Ishikawa (cell line): Measurements from ENCODE around the gene PARN.

Experiments
- CEBPB ChIP-seq: IDR thresholded peaks from 2 replicates; pipeline ENCODE4 v1.6.1; 2012
- EGR1 ChIP-seq: IDR thresholded peaks from 2 replicates; pipeline ENCODE4 v1.6.1; 2012
- EP300 ChIP-seq: IDR thresholded peaks from 2 replicates; pipeline ENCODE4 v1.6.1; 2012; ENCODE audit warnings: borderline replicate concordance
- FOXM1 ChIP-seq: IDR thresholded peaks from 2 replicates; pipeline ENCODE4 v1.6.1; 2012; ENCODE audit warnings: low read depth, borderline replicate concordance
- RAD21 ChIP-seq: IDR thresholded peaks from 2 replicates; pipeline ENCODE4 v1.6.1; 2012; ENCODE audit warnings: low read depth
- YY1 ChIP-seq: IDR thresholded peaks from 2 replicates; pipeline ENCODE4 v1.6.1; 2012; ENCODE audit warnings: low read depth
- TF ChIP-seq, protein P1 (sequence below): IDR thresholded peaks from 2 replicates; pipeline ENCODE4 v1.6.1; 2012

DNA sequence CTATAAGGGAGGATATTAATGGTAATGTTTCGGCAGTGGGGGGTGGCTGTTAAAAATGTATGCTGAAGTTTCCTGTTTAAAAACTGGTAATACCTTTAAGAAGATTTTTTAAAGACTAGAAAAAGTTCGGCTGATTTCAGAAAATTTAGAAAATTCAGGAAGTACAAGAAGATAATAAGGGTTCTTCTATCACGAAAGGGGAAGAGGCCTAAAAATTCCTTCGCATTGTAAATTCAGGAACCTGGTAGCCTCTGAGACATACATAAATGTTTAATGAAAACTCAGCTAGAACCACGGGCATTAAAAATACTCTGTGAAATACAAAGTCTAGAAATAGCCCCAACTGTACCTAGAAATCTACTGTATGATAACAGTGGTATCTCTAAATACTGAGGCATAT, 181.2 kb downstream of the PARN start:
- no peak for TF ChIP-seq CEBPB
- TF ChIP-seq EP300: no peak
- TF ChIP-seq YY1: no peak
- no peak for TF ChIP-seq EGR1
- TF ChIP-seq RAD21: no peak
- TF ChIP-seq, protein P1, sequence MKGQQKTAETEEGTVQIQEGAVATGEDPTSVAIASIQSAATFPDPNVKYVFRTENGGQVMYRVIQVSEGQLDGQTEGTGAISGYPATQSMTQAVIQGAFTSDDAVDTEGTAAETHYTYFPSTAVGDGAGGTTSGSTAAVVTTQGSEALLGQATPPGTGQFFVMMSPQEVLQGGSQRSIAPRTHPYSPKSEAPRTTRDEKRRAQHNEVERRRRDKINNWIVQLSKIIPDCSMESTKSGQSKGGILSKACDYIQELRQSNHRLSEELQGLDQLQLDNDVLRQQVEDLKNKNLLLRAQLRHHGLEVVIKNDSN: no peak
- TF ChIP-seq FOXM1: no peak
